Activated effector memory CD4-positive, alpha-beta T cell treated with Interleukin-2 at 50 U/mL for 16 hours (primary cell): Measurements from ENCODE around the gene PON2.
A peak's percentile ranks its signal among the peaks of the same experiment; 100 is the strongest.
"Not testable (repeated sequence)": the region's sequence is repeated elsewhere in the genome, so short reads cannot be mapped to it uniquely, and the experiment has no call there.

Experiments used
- DNase-seq: peaks from one replicate; pipeline ENCODE4 v3.0.0-alpha.2; 2020

The PON2 gene

GRCh38 chr7:95434557-95435421, at the start of gene PON2:
Gene PON2 (minus strand): TSS chr7:95435028. CDS start chr7:95434951, 77 bp downstream.
- peak; percentile 31 for DNase-seq

GRCh38 chr7:95482424-95482823, 47.6 kb upstream of the PON2 start:
- no peak for DNase-seq

GRCh38 chr7:95481271-95482165, 46.7 kb upstream of the PON2 start:
- DNase-seq = no peak

- no peak for DNase-seq
Measured at GRCh38 chr7:95479992-95480624, 45.3 kb upstream of the PON2 start.

- no peak for DNase-seq
Measured at GRCh38 chr7:95478272-95479037, 43.6 kb upstream of the PON2 start.

- DNase-seq = peak; percentile 3
Measured at GRCh38 chr7:95476904-95477594, 42.2 kb upstream of the PON2 start.

GRCh38 chr7:95476072-95476847, 41.4 kb upstream of the PON2 start:
- DNase-seq = no peak

- DNase-seq = no peak
Measured at GRCh38 chr7:95473276-95473985, 38.6 kb upstream of the PON2 start.

- DNase-seq = no peak
Measured at GRCh38 chr7:95472581-95473161, 37.8 kb upstream of the PON2 start.

- DNase-seq = no peak
Measured at GRCh38 chr7:95471071-95471470, 36.2 kb upstream of the PON2 start.

- no peak for DNase-seq
Measured at GRCh38 chr7:95470452-95470851, 35.6 kb upstream of the PON2 start.

GRCh38 chr7:95469848-95470247, 35.0 kb upstream of the PON2 start:
- no peak for DNase-seq

- DNase-seq = no peak
Measured at GRCh38 chr7:95469187-95469586, 34.4 kb upstream of the PON2 start.

- DNase-seq = no peak
Measured at GRCh38 chr7:95467912-95468607, 33.2 kb upstream of the PON2 start.

- not testable (repeated sequence) for DNase-seq
Measured at GRCh38 chr7:95460653-95461052, 25.8 kb upstream of the PON2 start.

GRCh38 chr7:95457947-95458346, 23.1 kb upstream of the PON2 start:
- DNase-seq = no peak

- DNase-seq = no peak
Measured at GRCh38 chr7:95454438-95455045, 19.7 kb upstream of the PON2 start.

- no peak for DNase-seq
Measured at GRCh38 chr7:95446618-95447017, 11.8 kb upstream of the PON2 start.

- no peak for DNase-seq
Measured at GRCh38 chr7:95444796-95445195, 10.0 kb upstream of the PON2 start.
